SW480 (cell line): ENCODE data around the gene ERCC6L.

Experiments used
- DNase-seq: peaks from one replicate; pipeline ENCODE4 v3.0.0-alpha.2; 2016; ENCODE audit warnings: low spot score

The ERCC6L gene

DNA sequence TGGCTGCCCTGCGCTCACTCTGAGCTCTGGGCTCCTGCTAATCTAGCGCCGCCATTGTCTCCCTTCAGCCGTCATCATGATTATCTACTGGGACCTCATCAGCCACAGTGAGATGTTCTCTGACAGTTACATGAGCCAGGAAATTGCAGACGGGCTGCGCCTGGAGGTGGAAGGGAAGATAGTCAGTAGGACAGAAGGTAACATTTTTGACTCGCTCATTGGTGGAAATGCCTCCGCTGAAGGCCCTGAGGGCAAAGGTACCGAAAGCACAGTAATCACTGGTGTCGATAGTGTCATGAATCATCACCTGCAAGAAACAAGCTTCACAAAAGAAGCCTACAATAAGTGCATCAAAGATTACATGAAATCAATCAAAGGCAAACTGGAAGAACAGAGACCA is 79.1 kb downstream of the ERCC6L start:
- no peak for DNase-seq

GRCh38 chrX:72158773-72159172 is 80.1 kb downstream of the ERCC6L start:
- no peak for DNase-seq
